MCF 10A (cell line): ENCODE results near the gene DGUOK. TPM values are rescaled to one million over a fixed set of nuclear protein-coding genes. Genes with fewer than 3 reads are reported as not detected.

Source experiments
- BruUV-seq: library from RNA; stranded (reverse); fragments of 400-500 nt; replicated peaks from 2 replicates; lab custom pipeline; 2021; lab: Mats Ljungman, UMichigan
- CTCF ChIA-PET: fragments of 300-600 bp; sonication (Branson Sonifier 250); formaldehyde crosslinking; extraction: SDS; loops from one replicate; lab custom pipeline; 2021; ENCODE audit warnings: antibody characterized with exemption, inconsistent platforms; lab: Yijun Ruan, JAX
- POLR2A ChIA-PET: fragments of 300-600, 350-650 bp; sonication (Branson Sonifier 250); formaldehyde crosslinking; extraction: SDS; loops from one replicate; lab custom pipeline; 2020; ENCODE audit warnings: antibody characterized with exemption, inconsistent platforms; lab: Yijun Ruan, JAX
- DNase-seq: peaks from one replicate; pipeline ENCODE4 v3.0.0-alpha.2; 2018; ENCODE audit not compliant: unreplicated experiment
- H3K27ac Mint-ChIP-seq: one replicate; pipeline ENCODE4 v1.8.0; 2022; ENCODE audit warnings: mild to moderate bottlenecking, low read depth, mixed read lengths; ENCODE audit not compliant: unreplicated experiment
- H3K27me3 Mint-ChIP-seq: one replicate; pipeline ENCODE4 v1.8.0; 2022; ENCODE audit warnings: mixed read lengths; ENCODE audit not compliant: insufficient read depth, unreplicated experiment
- H3K36me3 Mint-ChIP-seq: one replicate; pipeline ENCODE4 v1.8.0; 2022; ENCODE audit warnings: mild to moderate bottlenecking, moderate library complexity, mixed read lengths; ENCODE audit not compliant: insufficient read depth, unreplicated experiment
- H3K4me1 Mint-ChIP-seq: one replicate; pipeline ENCODE4 v1.8.0; 2022; ENCODE audit warnings: mixed read lengths; ENCODE audit not compliant: insufficient read depth, unreplicated experiment
- H3K4me3 Mint-ChIP-seq: one replicate; pipeline ENCODE4 v1.8.0; 2022; ENCODE audit warnings: mild to moderate bottlenecking, moderate library complexity, mixed read lengths; ENCODE audit not compliant: unreplicated experiment
- H3K9me3 Mint-ChIP-seq: one replicate; pipeline ENCODE4 v1.8.0; 2022; ENCODE audit warnings: mixed read lengths; ENCODE audit not compliant: unreplicated experiment
- intact Hi-C: fragments of 100-400 bp; cut with micrococcal nuclease; formaldehyde crosslinking; loops from 2 replicates; pipeline ENCODE4 v1.14.1; 2022
- total RNA-seq: library from RNA; stranded (reverse); gene quantifications from 2 replicates; pipeline ENCODE4 v1.2.3, GENCODE V29; 2022
- TF ChIP-seq, protein P1 (sequence below): fragments of 200-600 bp; IDR thresholded peaks from one replicate; pipeline ENCODE4 v1.8.0; 2022; ENCODE audit warnings: antibody characterized with exemption, mild to moderate bottlenecking; ENCODE audit not compliant: unreplicated experiment

DGUOK gene
- total RNA-seq, 1 experiment from 2014 or later, result 92.3 TPM

DNA sequence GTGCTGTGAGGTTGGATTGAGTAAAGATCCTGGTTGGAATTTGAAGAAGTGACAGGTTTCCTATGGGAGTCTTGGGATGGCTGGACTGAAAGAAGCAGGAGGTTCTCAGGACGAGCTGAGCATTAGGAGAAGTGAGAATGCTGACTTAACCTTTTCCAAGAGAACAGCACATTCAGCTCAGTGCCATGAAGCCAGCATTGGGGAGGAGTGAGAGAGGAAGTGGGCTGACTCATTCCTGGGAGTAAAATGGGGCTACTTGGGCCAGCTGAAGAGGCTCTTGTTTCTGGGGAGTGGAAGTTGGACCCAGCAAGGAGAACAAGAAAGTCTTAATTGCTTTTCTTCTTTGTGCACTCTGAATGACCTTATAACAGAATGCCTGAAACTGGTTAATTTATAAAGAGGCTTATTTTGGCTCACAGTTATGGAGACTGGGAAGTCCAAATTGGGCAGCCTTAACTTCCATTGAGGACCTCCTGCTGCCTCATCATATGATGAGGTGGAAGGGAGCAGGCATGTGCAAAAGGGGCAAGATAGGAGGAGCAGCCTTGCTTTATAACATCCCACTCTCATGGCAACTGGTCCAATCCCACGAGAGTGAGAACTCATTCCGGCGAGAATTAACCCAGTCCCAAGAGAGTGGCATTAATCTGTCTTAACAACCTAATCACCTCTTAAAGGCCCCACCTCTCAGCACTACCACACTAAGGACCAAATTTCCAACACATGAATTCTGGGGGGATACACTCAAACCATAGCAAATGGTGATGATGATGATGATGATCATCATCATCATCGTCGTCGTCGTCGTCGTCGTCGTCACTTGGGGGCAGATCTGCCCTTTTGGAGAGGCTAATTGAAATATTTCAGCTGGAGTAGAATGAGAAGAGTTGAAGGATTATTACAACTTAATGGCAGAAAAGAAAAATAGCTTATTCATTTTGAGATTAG is 26.1 kb downstream of the DGUOK start:
- peak; percentile 27 for DNase-seq
- peaks cover 95% of the 10 kb centered on the region for H3K36me3 Mint-ChIP-seq
- CTCF ChIA-PET, result interaction anchor here (0.5 to 1.5 kb wide), 2 partner anchors 199 to 738 kb away, joined by 3 read pairs; no protein-coding TSS in a partner anchor
- no TSS peak for BruUV-seq
- no peaks in the 10 kb centered on the region for H3K9me3 Mint-ChIP-seq
- TF ChIP-seq, protein P1, sequence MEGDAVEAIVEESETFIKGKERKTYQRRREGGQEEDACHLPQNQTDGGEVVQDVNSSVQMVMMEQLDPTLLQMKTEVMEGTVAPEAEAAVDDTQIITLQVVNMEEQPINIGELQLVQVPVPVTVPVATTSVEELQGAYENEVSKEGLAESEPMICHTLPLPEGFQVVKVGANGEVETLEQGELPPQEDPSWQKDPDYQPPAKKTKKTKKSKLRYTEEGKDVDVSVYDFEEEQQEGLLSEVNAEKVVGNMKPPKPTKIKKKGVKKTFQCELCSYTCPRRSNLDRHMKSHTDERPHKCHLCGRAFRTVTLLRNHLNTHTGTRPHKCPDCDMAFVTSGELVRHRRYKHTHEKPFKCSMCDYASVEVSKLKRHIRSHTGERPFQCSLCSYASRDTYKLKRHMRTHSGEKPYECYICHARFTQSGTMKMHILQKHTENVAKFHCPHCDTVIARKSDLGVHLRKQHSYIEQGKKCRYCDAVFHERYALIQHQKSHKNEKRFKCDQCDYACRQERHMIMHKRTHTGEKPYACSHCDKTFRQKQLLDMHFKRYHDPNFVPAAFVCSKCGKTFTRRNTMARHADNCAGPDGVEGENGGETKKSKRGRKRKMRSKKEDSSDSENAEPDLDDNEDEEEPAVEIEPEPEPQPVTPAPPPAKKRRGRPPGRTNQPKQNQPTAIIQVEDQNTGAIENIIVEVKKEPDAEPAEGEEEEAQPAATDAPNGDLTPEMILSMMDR, result no peak
- intact Hi-C loops, result no loop called here
- no peaks in the 10 kb centered on the region for H3K27me3 Mint-ChIP-seq
- POLR2A ChIA-PET, result interaction anchor here (1.7 to 2.7 kb wide), 2 partner anchors 9 to 14 kb away, joined by 4 to 9 read pairs; no protein-coding TSS in a partner anchor
- H3K4me3 Mint-ChIP-seq, result no peak overlapping the region
- peaks cover 12% of the 10 kb centered on the region for H3K4me1 Mint-ChIP-seq
- H3K27ac Mint-ChIP-seq, result peak overlapping the region; percentile 10

DNA sequence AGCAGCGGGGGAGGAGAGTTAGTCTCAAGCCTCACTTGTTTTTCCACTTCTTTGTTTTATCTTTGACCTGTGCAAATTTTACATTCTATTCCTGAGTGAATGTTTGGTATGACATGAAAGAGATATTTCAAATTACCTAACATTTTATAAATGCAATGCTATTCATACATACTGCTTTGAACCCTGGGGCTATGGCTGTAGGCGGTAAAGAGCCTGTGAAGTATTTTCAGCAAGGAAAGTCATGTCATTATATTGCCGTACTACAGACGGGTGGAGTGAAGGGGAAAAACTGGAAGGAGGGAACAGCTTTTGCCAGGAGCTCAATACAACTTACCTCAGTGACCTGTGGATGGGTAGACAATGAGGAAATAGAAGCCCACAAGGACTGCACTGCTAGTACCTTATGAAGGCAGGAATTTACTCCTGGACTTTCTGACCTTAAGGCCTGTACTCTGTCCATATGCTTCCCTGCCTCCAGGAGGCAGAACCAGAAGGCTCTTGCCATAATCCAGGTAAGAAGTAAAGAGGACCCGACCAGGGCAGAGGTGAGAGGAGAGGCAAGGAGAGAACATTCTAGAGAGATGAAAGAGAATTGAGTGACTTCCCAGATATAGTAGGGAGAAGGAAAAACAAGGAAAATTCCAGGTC is 29.7 kb downstream of the DGUOK start:
- Mint-ChIP-seq H3K36me3 (peaks cover 95% of the 10 kb centered on the region), H3K4me1 (peaks cover 10% of the 10 kb centered on the region), H3K4me3 (no peak overlapping the region), H3K27me3 (no peaks in the 10 kb centered on the region), H3K27ac (no peak overlapping the region), H3K9me3 (no peaks in the 10 kb centered on the region)
- ChIA-PET CTCF (interaction anchor here (0.6 to 1.4 kb wide), 5 partner anchors 10 to 854 kb away, joined by 3 to 4 read pairs (median 3); no protein-coding TSS in a partner anchor), POLR2A (interaction anchor here (1.4 kb wide), 1 partner anchor 25 kb away, joined by 7 read pairs; no protein-coding TSS in a partner anchor)
- intact Hi-C loops, result no loop called here
- DNase-seq, result no peak
- BruUV-seq, result no TSS peak
- TF ChIP-seq, protein P1, result no peak

DNA sequence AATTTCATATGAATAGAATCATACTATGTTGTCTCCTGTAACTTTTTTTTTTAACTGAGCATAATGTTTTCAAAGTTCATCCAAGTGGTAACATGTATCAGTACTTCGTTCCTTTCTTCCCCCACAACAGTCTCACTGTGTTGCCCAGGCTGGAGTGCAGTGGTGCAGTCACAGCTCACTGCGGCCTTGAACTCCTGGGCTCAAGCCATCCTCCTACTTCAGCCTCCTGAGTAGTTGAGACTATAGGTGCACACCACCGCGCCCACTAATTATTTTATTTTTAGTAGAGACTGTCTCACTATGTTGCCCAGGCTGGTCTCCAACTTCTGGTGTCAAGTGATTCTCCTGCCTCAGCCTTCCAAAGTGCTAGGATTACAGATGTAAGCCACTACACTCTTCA is 34.6 kb downstream of the DGUOK start:
- POLR2A ChIA-PET, result interaction anchor here (1.5 kb wide), 1 partner anchor 21 kb away, joined by 3 read pairs; no protein-coding TSS in a partner anchor
- no TSS peak for BruUV-seq
- Mint-ChIP-seq H3K9me3 (no peaks in the 10 kb centered on the region), H3K4me3 (no peak overlapping the region), H3K27me3 (no peaks in the 10 kb centered on the region), H3K36me3 (peaks cover 66% of the 10 kb centered on the region), H3K4me1 (no peaks in the 10 kb centered on the region), H3K27ac (no peak overlapping the region)
- TF ChIP-seq, protein P1, result no peak
- CTCF ChIA-PET, result no interaction called here
- intact Hi-C loops, result no loop called here
- no peak for DNase-seq
